Right ventricle myocardium inferior (tissue), 1 donor: ENCODE data around the gene HRK. TPM values are rescaled to one million over a fixed set of nuclear protein-coding genes. Genes with fewer than 3 reads are reported as not detected.

Source experiments
- ATAC-seq: fragments of 200-7000 bp; cut with Tn5 transposase; one replicate; pipeline ENCODE4 v1.9.1; 2020; ENCODE audit warnings: mild to moderate bottlenecking, moderate library complexity
- DNase-seq: peaks from one replicate; pipeline ENCODE4 v3.0.0; 2021; ENCODE audit errors: missing footprints
- intact Hi-C: fragments of 100-400 bp; cut with DNase I; formaldehyde crosslinking; loops from one replicate; pipeline ENCODE4 v1.11.0; 2022
- long read RNA-seq: library from polyadenylated mRNA; unstranded; transcript quantifications from one replicate; pipeline ENCODE4 v2.0.0, GENCODE V29; 2021
- total RNA-seq: library from RNA; stranded (reverse); fragmentation: NEBNext Ultra II Directional; extraction: Animal tissue kit (Norgen Biotek cat#: 25700); gene quantifications from one replicate; pipeline ENCODE4 v1.2.1, GENCODE V29; 2021
- donor health status: DM: no; HTN: yes; CAD: no; lungs with severe emphysema.

HRK gene
- total RNA-seq: 0.11 TPM
- long read RNA-seq: 0 reads

DNA sequence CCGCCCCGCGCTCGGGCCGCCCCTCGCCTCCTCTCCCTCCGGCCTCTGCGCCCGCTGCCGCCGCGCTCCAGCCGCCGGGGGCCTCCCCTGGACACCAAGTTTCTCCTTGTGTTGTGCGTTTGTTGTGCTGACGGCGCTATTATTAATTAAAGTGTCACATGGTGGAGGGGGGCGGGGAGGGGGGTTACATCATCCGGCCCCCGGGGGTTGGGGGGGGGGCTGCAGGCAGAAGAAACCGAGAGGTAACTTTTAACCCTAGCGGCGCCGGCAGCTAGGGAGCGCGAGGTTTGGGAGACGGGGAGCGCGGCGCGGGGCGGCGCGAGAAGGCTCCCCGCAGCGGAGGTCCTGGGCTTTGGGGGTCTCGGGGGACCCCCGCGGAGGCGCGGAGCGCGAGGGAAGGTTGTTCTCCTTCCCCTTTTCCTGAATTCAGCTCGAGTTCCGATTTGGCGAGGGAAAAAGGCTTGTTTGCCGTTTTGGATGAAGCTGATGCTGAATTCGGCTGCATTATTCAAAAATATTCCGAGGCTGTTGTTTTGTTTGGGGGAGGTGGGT, at the start of gene HRK:
HRK (minus strand) TSS at position 117 of the 552 bp plus-strand sequence. CDS start 134 bp downstream, outside the sequence.
- ATAC-seq: no peak
- intact Hi-C loops: loop anchor here (5.0 kb wide), 1 partner anchor 179 kb away; no protein-coding TSS in a partner anchor

DNA sequence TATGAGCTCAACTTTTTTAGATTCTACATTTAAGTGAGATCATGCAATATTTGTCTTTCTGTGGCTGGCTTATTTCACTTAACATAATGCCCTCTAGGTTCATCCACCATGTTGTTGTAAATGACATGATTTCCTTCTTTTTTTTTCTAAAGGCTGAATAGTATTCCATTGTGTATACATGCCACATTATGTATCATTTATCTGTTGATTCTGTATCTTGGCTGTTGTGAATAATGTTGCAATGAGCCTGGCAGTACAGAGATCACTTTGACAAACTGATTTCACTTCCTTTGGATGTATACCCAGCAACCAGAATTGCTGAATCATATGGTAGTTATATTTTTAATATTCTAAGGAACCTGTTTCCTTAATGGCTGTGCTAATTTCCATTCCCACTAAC, 48.6 kb upstream of the HRK start:
- intact Hi-C loops: no loop called here
- ATAC-seq: no peak
- DNase-seq: no peak

More for the DNA sequence above, at the start of gene HRK:
- DNase-seq: no peak

DNA sequence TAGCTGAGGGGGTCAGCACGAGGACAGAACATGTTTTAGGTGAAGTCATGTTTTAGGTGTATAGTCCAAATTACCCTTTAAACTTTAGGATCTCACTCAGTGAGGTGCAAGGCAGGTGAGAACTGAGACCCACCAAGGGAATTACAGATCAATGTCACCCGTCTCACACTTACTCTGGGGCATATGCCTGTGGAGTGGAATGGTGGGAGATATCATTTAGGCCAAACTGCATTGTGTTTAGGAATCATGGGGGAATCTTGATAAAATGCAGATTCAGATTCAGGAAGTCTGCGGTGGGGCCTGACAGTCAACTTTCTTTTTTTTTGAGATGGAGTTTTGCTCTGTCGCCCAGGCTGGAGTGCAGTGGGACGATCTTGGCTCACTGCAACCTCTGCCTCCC, 47.3 kb upstream of the HRK start:
- intact Hi-C loops: no loop called here
- ATAC-seq (no peak), DNase-seq (no peak)

DNA sequence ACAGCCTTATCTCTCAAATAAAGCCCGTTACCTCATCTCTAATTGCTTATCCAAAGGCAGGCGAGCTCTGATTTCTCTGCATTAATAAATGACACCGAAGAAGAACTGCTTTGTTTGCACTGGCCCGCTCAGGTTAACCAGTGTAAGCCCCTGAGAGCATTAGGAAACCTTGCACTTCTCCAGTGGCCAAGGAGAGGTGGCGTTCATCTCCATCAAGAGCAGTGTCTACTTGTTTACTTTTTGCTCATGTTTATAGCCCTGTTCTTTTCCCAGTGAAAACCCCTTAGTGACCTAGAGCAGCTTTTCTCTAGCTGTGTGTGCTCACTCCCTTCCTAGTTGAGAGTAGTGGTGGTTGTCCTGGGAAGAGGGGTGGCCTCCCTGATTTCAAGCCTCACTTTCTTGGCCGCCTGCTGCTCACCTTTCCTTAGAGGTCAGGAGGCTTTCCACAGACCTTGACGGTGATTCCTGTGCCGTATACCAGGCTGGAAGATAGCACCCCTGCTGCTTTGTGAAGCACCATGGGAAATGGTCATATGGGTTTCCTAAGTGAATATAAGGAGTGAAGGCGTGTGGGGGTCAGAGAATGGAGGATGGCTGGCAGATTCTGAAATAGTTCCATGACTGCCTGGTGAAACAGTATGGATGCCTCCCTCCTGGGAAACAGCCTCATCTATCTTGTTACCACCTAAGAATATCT, 46.2 kb upstream of the HRK start:
- DNase-seq: no peak
- ATAC-seq: no peak
- intact Hi-C loops: no loop called here

DNA sequence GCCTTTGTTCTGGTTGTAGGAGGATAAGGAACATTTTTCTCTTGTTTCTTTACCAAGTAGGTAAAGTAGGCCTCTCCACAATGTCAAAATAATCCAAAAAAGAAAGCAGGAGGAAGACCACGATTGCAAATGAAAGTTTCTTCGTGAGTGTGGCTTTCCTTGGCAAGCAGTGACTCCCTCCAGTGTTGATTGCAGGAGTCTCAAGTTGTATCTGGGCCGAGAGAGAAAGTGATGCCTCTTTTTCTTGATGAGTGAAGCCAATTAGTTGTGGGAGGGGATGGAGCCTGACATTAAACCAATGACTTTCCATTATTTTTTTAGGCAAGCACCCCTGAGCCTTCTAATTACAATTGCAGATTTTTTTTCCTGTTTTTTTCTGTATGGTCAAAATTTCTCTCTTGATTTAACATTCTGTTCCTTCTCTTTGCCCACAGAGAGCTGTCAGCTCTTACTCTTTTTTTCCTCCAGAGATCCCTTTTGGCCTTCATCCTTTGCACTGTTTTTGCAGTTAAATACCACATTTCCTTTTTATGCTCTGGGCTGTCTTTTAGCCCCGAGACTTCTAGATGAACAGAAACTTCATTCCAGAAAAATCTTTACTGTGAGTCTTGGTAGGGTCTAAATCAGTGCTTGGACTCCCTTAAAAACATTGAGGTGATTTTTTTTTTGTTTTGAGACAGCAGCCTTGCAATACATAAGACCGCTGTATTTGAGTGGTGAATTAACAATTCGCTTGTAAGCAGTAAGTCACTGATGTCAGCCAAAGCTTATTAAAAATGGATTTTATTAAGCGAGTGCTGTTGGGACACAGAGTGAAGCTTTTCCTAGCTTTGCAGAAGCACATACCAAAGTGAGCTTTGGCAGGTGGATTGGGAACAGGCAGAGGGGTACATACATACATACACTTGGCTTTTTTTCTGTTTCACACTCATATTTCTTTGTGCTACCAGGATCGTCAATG, 45.3 kb upstream of the HRK start:
- intact Hi-C loops: no loop called here
- ATAC-seq (peak; percentile 73), DNase-seq (no peak)

DNA sequence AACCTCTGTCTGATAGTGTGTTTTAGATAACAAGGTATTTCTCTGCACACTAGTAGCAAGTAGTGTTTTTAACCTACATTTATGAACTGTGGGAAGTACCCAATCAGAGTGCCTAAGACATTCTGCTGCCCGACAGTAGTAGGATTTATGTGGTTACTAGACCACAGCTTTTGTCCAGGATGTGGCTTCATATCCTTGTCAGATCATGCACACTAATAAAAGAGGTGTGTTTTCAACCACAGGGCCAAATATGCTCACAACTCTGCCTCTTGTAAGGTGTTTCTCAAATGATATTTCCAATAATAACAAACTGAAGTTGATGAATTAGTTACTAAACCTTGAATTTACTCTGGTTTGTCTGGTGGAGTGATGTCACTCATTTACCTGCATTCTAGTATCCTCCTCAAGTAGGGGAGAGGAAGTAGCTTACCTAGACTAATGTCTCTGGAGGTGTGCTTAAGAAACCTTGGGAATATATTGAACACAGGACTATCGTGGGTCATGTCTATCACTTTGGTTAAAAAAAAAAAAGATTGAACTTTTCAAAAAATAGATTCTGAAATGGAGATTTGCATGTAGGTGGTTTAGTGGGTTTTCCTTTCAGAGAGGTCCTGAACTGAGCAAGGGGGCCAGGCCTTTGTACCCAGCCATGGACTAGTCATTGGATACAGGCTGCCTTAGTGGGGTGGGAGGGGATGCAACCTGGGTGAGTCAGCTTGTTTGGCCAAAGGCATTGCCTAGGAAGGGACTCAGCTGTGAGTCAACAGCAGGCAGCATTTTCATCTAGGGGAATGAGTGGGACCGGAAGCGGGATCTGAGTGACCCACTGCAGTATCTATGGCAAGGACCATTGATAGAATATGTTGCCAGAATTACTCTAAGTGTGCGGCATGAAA, 43.6 kb upstream of the HRK start:
- no peak for DNase-seq

DNA sequence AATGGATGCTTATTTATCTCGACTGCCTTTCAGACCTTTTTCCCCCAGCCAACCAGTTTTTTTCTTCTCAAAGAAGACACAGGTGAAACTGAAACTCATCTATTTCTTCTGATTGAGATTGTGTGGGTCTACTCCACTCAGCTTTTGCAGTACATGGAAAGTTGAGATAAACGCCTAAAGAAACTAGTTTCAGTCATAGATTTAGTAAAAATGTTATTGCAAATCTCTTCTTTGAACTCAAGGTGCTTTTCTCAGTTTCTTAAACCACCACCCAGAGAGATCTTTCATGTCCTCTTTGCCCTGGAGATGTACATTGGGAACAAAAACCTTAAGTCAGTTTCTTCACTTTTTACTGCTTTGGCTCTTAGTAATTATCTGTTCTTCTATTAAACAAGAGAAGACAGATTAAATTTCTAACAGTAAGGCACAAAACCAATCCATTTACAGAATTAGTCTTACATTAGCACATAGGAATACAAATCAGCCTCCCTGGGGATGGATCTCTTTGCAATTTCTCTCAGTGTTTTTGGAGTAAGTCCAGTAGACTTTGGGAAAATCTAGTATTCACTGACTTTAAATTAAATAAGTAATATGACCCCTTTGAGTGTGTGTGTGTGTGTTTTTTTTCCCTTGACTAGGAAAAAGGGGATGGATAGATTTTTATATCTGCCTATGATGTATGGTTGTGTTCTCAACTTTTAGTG, 41.1 kb upstream of the HRK start:
- intact Hi-C loops: no loop called here
- no peak for DNase-seq
- ATAC-seq: no peak

More for the DNA sequence above, 43.6 kb upstream of the HRK start:
- no peak for ATAC-seq
- intact Hi-C loops: no loop called here

DNA sequence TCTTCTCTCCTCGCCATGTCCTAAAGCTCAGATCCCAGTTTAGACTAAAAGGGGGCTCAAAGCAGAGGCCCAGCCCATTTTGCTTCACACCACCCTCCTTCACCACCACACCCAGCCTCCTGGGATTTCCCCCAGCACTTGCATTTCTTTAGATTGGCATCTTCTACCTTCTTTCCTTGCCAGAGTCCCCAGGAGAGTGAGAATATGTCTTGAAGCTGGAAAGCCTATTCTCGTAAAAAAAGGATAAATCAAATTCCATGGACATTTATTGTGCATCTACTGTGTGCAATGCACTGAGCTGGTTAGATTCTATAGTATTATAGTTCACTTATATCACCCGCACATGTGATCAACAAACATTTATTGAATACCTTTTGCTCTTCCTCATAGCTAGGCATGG, 39.7 kb upstream of the HRK start:
- no peak for ATAC-seq
- DNase-seq: no peak
- intact Hi-C loops: no loop called here

DNA sequence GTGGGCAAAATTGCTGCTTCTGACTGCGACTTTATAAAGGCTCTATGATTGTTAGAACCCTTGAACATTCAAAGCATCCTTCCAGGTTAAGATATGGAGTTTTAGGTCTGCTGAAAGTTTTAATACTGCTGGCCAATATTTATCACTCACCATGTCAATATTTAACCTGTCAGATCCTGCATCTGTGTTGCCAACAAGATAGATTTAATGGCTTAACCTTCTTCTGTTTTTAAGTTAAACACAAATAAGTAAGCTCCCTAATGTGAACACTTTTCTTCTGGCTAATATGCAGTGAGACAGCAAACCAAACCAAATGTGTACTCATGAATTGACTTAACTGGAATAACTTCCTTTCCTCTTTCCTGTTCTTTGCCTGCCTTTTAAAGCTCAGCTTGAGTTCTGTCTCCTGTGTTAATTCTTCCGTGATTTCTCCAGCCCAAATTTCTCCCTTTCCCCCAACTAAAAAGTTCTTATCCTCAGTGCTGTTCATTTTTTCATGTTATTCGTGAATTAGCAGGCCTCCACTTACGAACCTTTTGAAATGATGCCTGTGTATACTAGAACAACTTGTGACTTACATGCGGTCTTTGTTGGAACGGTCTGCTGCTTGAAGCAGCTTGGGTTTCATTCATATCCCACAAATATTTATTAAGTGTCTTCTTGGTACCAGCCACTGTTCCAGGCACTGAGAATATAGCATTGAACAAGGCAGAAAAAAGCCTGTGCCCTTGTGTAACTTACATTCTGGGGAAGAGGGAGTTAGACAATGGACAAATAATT, 38.7 kb upstream of the HRK start:
- intact Hi-C loops: no loop called here
- ATAC-seq (no peak), DNase-seq (no peak)

DNA sequence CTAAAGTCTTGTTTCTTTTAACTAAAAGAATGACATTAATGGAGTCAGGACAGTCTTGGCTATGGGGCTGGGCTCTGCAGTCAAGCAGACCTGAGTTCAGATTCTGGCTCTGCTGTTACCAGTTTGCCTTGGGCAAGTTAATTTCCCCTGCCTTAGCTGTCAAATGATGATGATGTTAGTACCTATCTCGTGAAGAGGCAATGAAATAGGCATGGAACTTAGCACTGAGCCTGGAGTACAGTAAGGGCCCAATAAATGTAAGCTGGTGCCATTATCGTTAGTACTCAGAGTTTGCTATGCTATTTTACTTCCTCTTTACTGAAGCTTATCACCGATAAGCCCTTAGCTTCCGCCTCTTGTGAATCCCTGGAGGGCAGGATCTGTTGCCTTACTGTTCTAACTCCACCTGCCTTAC, 38.0 kb upstream of the HRK start:
- DNase-seq (no peak), ATAC-seq (no peak)
- intact Hi-C loops: no loop called here

DNA sequence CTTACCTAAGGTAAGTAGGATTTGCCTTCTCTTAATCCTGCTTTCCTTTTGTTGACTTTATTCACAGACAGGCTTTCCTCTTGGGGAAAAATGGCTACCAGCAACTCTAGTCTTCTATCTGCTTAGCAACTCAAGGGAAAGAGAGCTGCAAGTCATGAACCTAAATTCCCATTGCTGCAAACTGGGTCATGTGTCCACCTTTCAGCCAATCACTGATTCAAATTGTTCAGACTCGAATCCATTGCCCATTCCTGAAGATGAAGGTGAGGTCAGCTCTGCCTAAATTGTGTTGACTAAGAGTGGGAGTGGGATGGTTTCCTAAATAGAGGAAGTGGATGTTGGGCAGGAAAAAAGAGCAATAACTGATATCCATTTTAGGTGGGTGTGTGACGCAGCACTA, 37.2 kb upstream of the HRK start:
- intact Hi-C loops: no loop called here

DNA sequence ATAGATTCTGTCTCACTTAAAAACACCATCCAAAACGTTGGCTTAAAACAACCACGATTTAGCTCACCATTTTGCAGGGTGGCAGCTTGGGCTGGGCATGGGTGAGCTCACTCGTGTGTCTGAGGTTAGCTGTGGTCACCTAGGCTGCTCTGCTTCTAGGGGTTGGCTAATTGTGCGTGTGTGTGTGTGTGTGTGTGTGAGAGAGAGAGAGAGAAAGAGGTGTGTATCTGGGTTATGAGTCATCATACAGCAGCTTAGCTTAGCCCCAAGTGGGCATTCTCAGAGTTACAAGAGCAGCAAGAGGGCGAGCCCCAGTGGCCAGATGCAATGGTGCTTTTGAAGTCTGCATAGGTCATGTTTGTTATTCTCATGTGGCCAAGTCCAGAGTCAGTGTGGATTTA, 35.5 kb upstream of the HRK start:
- ATAC-seq: peak; percentile 53

More for the DNA sequence above, 37.2 kb upstream of the HRK start:
- DNase-seq (no peak), ATAC-seq (no peak)

DNA sequence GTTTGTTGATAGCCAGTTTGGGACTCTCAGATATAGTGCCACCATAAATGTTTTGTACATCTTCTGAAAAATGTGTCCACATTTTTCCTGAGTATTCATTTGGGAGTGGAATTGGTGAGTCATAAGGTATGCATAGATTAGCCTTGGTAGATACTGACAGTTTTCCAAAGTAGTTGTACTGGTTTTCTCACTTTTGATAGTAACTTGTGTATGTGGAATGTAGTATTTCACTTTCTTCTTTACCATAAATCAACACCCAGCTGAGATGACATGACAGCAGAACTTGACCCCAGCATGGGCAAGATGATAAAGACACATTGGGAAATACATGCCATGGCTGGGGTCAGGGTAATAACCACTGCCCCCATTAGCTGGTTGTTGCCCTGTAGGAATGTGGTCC, 34.9 kb upstream of the HRK start:
- DNase-seq (no peak), ATAC-seq (no peak)
- intact Hi-C loops: no loop called here

More for the DNA sequence above, 35.5 kb upstream of the HRK start:
- no peak for DNase-seq
- intact Hi-C loops: no loop called here

DNA sequence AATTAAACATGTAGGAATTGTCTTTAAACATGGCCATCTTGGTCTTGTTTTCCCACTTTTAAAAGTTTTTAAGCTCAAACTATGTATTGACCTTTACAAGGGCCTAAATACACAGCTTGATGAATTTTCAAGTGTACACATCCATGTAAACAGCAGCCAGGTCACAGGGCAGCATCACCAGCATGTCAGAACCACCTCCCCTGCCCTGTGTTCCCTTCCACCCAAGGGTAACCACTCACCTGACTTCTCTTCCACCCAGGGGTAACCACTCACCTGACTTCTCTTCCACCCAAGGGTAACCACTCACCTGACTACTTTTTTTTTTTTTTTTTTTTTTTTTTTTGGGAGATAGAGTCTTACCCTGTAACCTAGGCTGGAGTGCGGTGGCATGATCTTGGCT, 34.1 kb upstream of the HRK start:
- ATAC-seq: no peak
- intact Hi-C loops: no loop called here
- DNase-seq: no peak

DNA sequence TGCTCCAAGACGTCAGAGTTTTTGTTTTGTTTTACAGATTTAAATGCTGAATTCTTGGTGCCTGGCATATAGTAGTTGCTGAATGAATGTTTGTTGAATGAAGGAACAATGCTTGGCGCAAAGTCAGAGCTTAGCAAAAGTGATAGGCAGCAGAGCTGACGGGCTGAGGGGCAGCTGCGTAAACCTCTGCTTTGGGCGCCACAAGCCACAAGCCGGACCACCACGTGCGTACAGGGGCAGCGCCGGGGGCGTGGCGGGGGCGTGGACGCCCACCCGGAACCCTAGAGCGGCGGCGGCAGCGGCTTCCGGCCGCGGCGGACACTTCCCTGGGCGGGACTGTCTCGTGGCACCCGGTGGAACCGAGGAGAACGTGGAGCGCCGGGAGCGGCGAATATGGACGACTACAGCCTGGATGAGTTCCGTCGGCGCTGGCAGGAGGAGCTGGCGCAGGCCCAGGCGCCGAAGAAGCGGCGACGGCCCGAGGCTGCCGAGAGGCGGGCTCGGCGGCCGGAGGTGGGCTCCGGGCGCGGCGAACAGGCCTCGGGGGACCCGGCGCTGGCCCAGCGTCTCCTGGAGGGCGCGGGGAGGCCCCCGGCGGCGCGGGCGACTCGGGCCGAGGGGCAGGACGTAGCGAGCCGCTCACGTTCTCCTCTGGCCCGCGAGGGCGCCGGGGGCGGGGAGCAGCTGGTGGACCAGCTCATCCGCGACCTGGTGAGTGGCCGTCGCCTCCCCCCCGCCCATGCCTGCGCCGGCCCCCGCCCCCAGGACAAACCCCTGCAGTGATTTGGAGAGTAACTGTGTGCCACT, 29.6 kb upstream of the HRK start, which contains the start of gene FBXW8:
FBXW8 (plus strand) TSS at position 306 of the 807 bp plus-strand sequence; CDS start at position 394, 88 bp downstream.
- DNase-seq: peak; percentile 87
- ATAC-seq: peak; percentile 93
- intact Hi-C loops: no loop called here

DNA sequence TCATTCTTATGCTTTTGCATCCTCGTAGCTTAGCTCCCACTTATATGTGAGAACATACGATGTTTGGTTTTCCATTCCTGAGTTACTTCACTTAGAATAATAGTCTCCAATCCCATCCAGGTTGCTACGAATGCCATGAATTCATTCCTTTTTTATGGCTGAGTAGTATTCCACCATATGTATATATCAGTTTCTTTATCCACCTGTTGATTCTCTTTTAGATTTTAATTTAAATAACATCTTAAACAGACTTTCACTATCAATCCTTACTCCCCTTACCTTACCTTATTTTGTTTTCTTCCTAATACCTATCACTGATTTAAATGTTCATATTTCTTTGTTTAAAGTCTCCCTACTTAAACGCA, 29.0 kb upstream of the HRK start:
- DNase-seq: no peak
- ATAC-seq: no peak
- intact Hi-C loops: no loop called here
